HEK293 (cell line): Measurements from ENCODE around the gene RAC3.

Experiments
- CTCF ChIA-PET: fragments of 350-600 bp; formaldehyde crosslinking; extraction: SDS; loops from one replicate; lab custom pipeline; 2021; ENCODE audit warnings: antibody characterized with exemption; lab: Yijun Ruan, JAX
- POLR2A ChIA-PET: fragments of 300-600 bp; formaldehyde crosslinking; extraction: SDS; loops from one replicate; lab custom pipeline; 2020; ENCODE audit warnings: antibody characterized with exemption, inconsistent platforms; lab: Yijun Ruan, JAX
- H3K27ac ChIP-seq: fragments of 200-500 bp; sonication (Bioruptor generic); 2 replicates; pipeline ENCODE4 v1.5.1; 2014; ENCODE audit warnings: low read depth, low read length, control low read depth, inconsistent platforms; ENCODE audit errors: extremely low read depth
- H3K36me3 ChIP-seq, 2 experiments: fragments of 200-500 bp in 1 of 2; sonication (Bioruptor generic) in 1 of 2; 1 replicate in 1 of 2; 2 replicates in 1 of 2; pipeline ENCODE4 v1.5.1; 2014 to 2017; ENCODE audit warnings: inconsistent platforms in 2 of 2, low read length in 2 of 2; ENCODE audit not compliant: control insufficient read depth in 2 of 2, insufficient read depth in 1 of 2
- H3K4me1 ChIP-seq: fragments of 200-500 bp; sonication (Bioruptor generic); 2 replicates; pipeline ENCODE4 v1.5.1; 2014; ENCODE audit warnings: mild to moderate bottlenecking, low read length, inconsistent platforms; ENCODE audit not compliant: control insufficient read depth, insufficient read depth
- H3K4me3 ChIP-seq: 2 replicates; pipeline ENCODE4 v1.5.1; 2011; ENCODE audit warnings: low read depth, mild to moderate bottlenecking, control low read depth, low read length, moderate library complexity
- H3K9me3 ChIP-seq: fragments of 200-500 bp; sonication (Bioruptor generic); 2 replicates; pipeline ENCODE4 v1.5.1; 2014; ENCODE audit warnings: low read depth, low read length, inconsistent platforms; ENCODE audit not compliant: control insufficient read depth, insufficient read depth
- BCL11A ChIP-seq: fragments of 450-650 bp; formaldehyde crosslinking; IDR thresholded peaks from 2 replicates; pipeline ENCODE4 v1.5.1; 2016; ENCODE audit warnings: low read depth, missing biosample characterization, missing genetic modification characterization
- GLIS1 ChIP-seq: fragments of 450-650 bp; formaldehyde crosslinking; IDR thresholded peaks from 2 replicates; pipeline ENCODE4 v1.5.1; 2016; ENCODE audit warnings: missing biosample characterization, missing genetic modification characterization
- KLF1 ChIP-seq: fragments of 450-650 bp; formaldehyde crosslinking; IDR thresholded peaks from 2 replicates; pipeline ENCODE4 v1.5.1; 2016; ENCODE audit warnings: missing biosample characterization, missing genetic modification characterization
- KLF7 ChIP-seq: fragments of 450-650 bp; formaldehyde crosslinking; IDR thresholded peaks from 2 replicates; pipeline ENCODE4 v1.5.1; 2016; ENCODE audit warnings: missing biosample characterization, missing genetic modification characterization, borderline replicate concordance
- MZF1 ChIP-seq: fragments of 450-650 bp; formaldehyde crosslinking; IDR thresholded peaks from 2 replicates; pipeline ENCODE4 v1.5.1; 2017; ENCODE audit warnings: missing biosample characterization, missing genetic modification characterization, borderline replicate concordance
- OVOL3 ChIP-seq: fragments of 450-650 bp; formaldehyde crosslinking; IDR thresholded peaks from 2 replicates; pipeline ENCODE4 v1.5.1; 2016; ENCODE audit warnings: missing biosample characterization, missing genetic modification characterization
- PRDM2 ChIP-seq: fragments of 450-650 bp; formaldehyde crosslinking; IDR thresholded peaks from 2 replicates; pipeline ENCODE4 v1.5.1; 2016; ENCODE audit warnings: missing biosample characterization, missing genetic modification characterization, borderline replicate concordance
- PRDM6 ChIP-seq: fragments of 450-650 bp; formaldehyde crosslinking; IDR thresholded peaks from 2 replicates; pipeline ENCODE4 v1.5.1; 2017; ENCODE audit warnings: missing biosample characterization, missing genetic modification characterization
- SP7 ChIP-seq: fragments of 450-650 bp; formaldehyde crosslinking; IDR thresholded peaks from 2 replicates; pipeline ENCODE4 v1.5.1; 2016; ENCODE audit warnings: missing biosample characterization, missing genetic modification characterization
- TRIM28 ChIP-seq: IDR thresholded peaks from 2 replicates; pipeline ENCODE4 v1.6.1; 2011; ENCODE audit warnings: low read length, control low read depth, borderline replicate concordance
- ZIC2 ChIP-seq: fragments of 450-650 bp; formaldehyde crosslinking; IDR thresholded peaks from 2 replicates; pipeline ENCODE4 v1.5.1; 2016; ENCODE audit warnings: missing biosample characterization, missing genetic modification characterization
- ZNF175 ChIP-seq: fragments of 450-650 bp; formaldehyde crosslinking; IDR thresholded peaks from 2 replicates; pipeline ENCODE4 v1.5.1; 2016; ENCODE audit warnings: missing biosample characterization, missing genetic modification characterization
- ZNF324 ChIP-seq: fragments of 450-650 bp; formaldehyde crosslinking; IDR thresholded peaks from 2 replicates; pipeline ENCODE4 v1.5.1; 2016; ENCODE audit warnings: missing biosample characterization, missing genetic modification characterization
- ZNF350 ChIP-seq: fragments of 450-650 bp; formaldehyde crosslinking; IDR thresholded peaks from 2 replicates; pipeline ENCODE4 v1.5.0; 2017; ENCODE audit warnings: missing biosample characterization, mild to moderate bottlenecking, missing genetic modification characterization
- ZNF398 ChIP-seq: fragments of 450-650 bp; formaldehyde crosslinking; IDR thresholded peaks from 2 replicates; pipeline ENCODE4 v1.5.1; 2017; ENCODE audit warnings: missing biosample characterization, missing genetic modification characterization
- ZNF658 ChIP-seq: fragments of 450-650 bp; formaldehyde crosslinking; IDR thresholded peaks from 2 replicates; pipeline ENCODE4; 2016; ENCODE audit warnings: missing biosample characterization, missing genetic modification characterization
- ZNF747 ChIP-seq: fragments of 450-650 bp; formaldehyde crosslinking; IDR thresholded peaks from 2 replicates; pipeline ENCODE4 v1.5.1; 2016; ENCODE audit warnings: missing biosample characterization, missing genetic modification characterization
- ZNF776 ChIP-seq: fragments of 450-650 bp; formaldehyde crosslinking; IDR thresholded peaks from 2 replicates; pipeline ENCODE4 v1.5.0; 2017; ENCODE audit warnings: missing biosample characterization, missing genetic modification characterization, borderline replicate concordance
- ZNF777 ChIP-seq: fragments of 450-650 bp; formaldehyde crosslinking; IDR thresholded peaks from 2 replicates; pipeline ENCODE4 v1.5.1; 2017; ENCODE audit warnings: missing biosample characterization, missing genetic modification characterization, borderline replicate concordance
- ZSCAN30 ChIP-seq: fragments of 450-650 bp; IDR thresholded peaks from 2 replicates; pipeline ENCODE4 v1.5.1; 2018; ENCODE audit warnings: missing biosample characterization, mild to moderate bottlenecking, missing genetic modification characterization, moderate library complexity
- TF ChIP-seq, protein P1 (sequence below): fragments of 450-650 bp; formaldehyde crosslinking; IDR thresholded peaks from 2 replicates; pipeline ENCODE4 v1.5.1; 2016; ENCODE audit warnings: missing biosample characterization, missing genetic modification characterization
- TF ChIP-seq, protein P2 (sequence below): fragments of 450-650 bp; formaldehyde crosslinking; IDR thresholded peaks from 2 replicates; pipeline ENCODE4 v1.5.1; 2016; ENCODE audit warnings: missing biosample characterization, missing genetic modification characterization

RAC3 gene

DNA sequence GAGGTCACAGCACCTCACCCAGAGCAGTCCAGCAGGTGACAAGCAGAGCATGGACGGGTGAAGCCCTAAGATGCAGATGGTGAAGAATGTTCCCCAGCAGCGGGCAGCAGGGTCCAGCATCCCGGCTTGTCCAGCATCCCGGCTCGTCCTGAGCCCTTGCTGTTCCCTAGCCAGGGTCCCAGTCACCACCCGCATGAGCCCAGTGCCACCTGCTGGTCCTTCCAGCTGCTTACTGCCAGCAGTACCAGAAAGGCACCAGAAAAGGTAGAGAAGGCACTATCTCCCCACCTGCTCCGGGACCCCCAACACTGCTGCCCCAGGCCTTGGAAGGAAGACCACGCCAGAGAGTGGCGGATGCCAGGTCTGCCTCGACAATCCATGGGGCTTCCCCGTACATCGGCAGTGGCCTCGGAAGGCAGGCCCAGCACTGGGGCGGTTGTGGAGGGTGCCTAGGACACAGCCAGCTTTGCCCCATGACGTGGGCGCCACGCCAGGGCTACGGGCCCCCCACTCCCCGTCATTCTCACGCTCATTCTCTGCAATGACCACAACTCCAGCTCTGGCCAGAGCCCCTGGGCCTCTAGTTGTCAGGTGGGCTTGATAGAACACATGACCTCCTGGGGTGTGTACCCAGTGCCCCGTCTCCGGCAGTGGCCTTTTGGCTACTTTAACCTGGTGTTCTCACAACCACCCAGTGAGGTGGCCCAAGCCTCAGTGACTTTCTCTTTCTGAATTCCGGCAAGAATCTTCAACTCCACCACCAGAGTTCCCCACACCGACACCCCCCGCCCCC is 10.2 kb upstream of the RAC3 start (continued):
- TF ChIP-seq, protein P1, sequence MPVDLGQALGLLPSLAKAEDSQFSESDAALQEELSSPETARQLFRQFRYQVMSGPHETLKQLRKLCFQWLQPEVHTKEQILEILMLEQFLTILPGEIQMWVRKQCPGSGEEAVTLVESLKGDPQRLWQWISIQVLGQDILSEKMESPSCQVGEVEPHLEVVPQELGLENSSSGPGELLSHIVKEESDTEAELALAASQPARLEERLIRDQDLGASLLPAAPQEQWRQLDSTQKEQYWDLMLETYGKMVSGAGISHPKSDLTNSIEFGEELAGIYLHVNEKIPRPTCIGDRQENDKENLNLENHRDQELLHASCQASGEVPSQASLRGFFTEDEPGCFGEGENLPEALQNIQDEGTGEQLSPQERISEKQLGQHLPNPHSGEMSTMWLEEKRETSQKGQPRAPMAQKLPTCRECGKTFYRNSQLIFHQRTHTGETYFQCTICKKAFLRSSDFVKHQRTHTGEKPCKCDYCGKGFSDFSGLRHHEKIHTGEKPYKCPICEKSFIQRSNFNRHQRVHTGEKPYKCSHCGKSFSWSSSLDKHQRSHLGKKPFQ (tag by site-specific recombination) = no peak
- TF ChIP-seq ZNF175 (tag by site-specific recombination) = no peak
- peak; percentile 19; the same call in 1 of the 2 replicates for TF ChIP-seq SP7 (tag by site-specific recombination)
- TF ChIP-seq ZNF350 (tag by site-specific recombination) = no peak
- peak; percentile 57 for TF ChIP-seq ZIC2 (tag by site-specific recombination)
- TF ChIP-seq BCL11A (tag by site-specific recombination) = peak; percentile 64; the same call in 1 of the 2 replicates
- no peak for TF ChIP-seq PRDM6 (tag by site-specific recombination)
- TF ChIP-seq ZNF398 (tag by site-specific recombination) = no peak

DNA sequence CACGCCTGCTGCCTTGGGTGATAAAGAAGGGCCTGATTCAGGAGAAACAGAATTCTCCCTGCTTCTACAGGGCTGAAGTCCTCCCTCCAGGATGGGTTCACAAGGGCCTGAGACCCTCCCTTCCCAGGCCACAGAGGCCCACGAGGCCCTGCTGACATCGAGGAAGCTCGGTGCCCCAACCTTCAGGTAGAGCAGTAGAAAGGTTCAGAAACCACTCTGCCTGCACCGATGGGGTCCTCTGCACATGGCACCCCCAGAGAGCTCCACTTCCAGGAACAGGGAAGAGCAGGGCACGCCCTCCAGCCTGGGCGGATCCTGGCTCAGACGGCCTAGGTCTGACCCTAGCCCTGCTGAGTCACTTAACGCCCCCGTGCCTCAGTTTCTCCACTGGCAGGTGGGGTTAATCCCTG is 9.6 kb upstream of the RAC3 start:
- Histone ChIP-seq H3K4me1 (peaks cover 11% of the 10 kb centered on the region), H3K27ac (peak overlapping the region; percentile 88), H3K36me3 (peaks cover 0 to 42% of the 10 kb centered on the region in 2 experiments; a peak in 2 of 3 replicates), H3K9me3 (no peaks in the 10 kb centered on the region), H3K4me3 (peak overlapping the region; percentile 95)
- ChIA-PET POLR2A (interaction anchor here (1.0 to 5.1 kb wide), 11 partner anchors 9 to 158 kb away, joined by 3 to 61 read pairs (median 6); partner anchors contain the start of genes DCXR, FASN and RAC3), CTCF (interaction anchor here (0.6 to 7.6 kb wide), 18 partner anchors 9 to 270 kb away, joined by 3 to 105 read pairs (median 4); partner anchors contain the start of genes DCXR, NOTUM and RAC3)
- TF ChIP-seq KLF1 (tag by site-specific recombination) (peak; percentile 65), MZF1 (tag by site-specific recombination) (no peak), ZNF777 (tag by site-specific recombination) (no peak), TRIM28 (no peak), OVOL3 (tag by site-specific recombination) (no peak), ZNF776 (tag by site-specific recombination) (no peak), ZSCAN30 (tag by site-specific recombination) (no peak), ZNF658 (no peak), BCL11A (tag by site-specific recombination) (no peak), KLF7 (tag by site-specific recombination) (0 out of 2 replicates have a peak, but pooled peaks have one; percentile 22), ZIC2 (tag by site-specific recombination) (no peak), ZNF324 (tag by site-specific recombination) (no peak), GLIS1 (tag by site-specific recombination) (peak; percentile 31; the same call in 1 of the 2 replicates), PRDM2 (tag by site-specific recombination) (no peak), ZNF747 (tag by site-specific recombination) (no peak)
- TF ChIP-seq, protein P2, sequence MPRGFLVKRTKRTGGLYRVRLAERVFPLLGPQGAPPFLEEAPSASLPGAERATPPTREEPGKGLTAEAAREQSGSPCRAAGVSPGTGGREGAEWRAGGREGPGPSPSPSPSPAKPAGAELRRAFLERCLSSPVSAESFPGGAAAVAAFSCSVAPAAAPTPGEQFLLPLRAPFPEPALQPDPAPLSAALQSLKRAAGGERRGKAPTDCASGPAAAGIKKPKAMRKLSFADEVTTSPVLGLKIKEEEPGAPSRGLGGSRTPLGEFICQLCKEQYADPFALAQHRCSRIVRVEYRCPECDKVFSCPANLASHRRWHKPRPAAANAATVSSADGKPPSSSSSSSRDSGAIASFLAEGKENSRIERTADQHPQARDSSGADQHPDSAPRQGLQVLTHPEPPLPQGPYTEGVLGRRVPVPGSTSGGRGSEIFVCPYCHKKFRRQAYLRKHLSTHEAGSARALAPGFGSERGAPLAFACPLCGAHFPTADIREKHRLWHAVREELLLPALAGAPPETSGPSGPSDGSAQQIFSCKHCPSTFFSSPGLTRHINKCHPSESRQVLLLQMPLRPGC (tag by site-specific recombination) = 0 out of 2 replicates have a peak, but pooled peaks have one; percentile 4
